Measurements from ENCODE around the gene BFSP1.

DNA sequence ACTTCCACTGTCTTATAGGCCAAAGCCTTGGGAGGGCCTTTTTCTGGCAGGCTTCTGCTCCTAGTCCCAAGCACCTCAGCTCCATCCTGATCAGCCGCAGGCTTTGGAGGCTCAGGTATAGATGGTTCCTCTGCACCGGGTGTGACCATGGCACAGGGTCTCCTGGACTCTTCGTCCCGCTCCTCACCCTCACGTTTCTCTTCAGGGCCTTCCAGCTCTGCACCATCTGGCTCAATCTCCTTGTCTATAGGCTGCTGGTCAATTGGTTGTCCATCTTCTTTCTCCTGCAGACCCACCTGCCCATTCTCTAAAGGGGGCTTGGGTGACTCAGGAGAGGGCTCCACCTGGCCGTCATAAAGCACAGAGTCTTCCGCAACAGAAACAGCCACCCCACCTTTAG is 37.0 kb downstream of the BFSP1 start:
- no peak for TF ChIP-seq POLR2A (IDR thresholded peaks at IDR 0.05)
- TF ChIP-seq, protein P1, sequence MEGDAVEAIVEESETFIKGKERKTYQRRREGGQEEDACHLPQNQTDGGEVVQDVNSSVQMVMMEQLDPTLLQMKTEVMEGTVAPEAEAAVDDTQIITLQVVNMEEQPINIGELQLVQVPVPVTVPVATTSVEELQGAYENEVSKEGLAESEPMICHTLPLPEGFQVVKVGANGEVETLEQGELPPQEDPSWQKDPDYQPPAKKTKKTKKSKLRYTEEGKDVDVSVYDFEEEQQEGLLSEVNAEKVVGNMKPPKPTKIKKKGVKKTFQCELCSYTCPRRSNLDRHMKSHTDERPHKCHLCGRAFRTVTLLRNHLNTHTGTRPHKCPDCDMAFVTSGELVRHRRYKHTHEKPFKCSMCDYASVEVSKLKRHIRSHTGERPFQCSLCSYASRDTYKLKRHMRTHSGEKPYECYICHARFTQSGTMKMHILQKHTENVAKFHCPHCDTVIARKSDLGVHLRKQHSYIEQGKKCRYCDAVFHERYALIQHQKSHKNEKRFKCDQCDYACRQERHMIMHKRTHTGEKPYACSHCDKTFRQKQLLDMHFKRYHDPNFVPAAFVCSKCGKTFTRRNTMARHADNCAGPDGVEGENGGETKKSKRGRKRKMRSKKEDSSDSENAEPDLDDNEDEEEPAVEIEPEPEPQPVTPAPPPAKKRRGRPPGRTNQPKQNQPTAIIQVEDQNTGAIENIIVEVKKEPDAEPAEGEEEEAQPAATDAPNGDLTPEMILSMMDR (IDR thresholded peaks at IDR 0.05): no peak
